Stimulated activated CD8-positive, alpha-beta memory T cell treated with anti-CD3 and anti-CD28 coated beads, Interleukin-4, amount 100 ng/mL, for 48 hours (primary cell): ENCODE measurements around the gene TRIP4.
"Not testable (repeated sequence)": the region's sequence is repeated elsewhere in the genome, so short reads cannot be mapped to it uniquely, and the experiment has no call there.

Experiments
- DNase-seq: peaks from one replicate; pipeline ENCODE4 v3.0.0-alpha.2; 2020

The TRIP4 gene

GRCh38 chr15:64453689-64454037, 66.0 kb downstream of the TRIP4 start:
- DNase-seq = no peak

- no peak for DNase-seq
These were observed 66.6 kb downstream of the TRIP4 start for GRCh38 chr15:64454282-64454681.

- no peak for DNase-seq
These were observed 68.3 kb downstream of the TRIP4 start for GRCh38 chr15:64455961-64456371.

- DNase-seq = no peak
These were observed 69.0 kb downstream of the TRIP4 start for GRCh38 chr15:64456634-64457108.

- no peak for DNase-seq
These were observed 71.6 kb downstream of the TRIP4 start for GRCh38 chr15:64459066-64459781.

GRCh38 chr15:64460206-64460723, 72.6 kb downstream of the TRIP4 start, which contains the start of gene ZNF609:
Gene ZNF609 (plus strand): TSS chr15:64460578. CDS start chr15:64499420, 38,842 bp downstream.
- peak; percentile 98 for DNase-seq

GRCh38 chr15:64460724-64461720, 73.4 kb downstream of the TRIP4 start:
- DNase-seq = peak; percentile 50

- peak; percentile 44 for DNase-seq
These were observed 74.1 kb downstream of the TRIP4 start for GRCh38 chr15:64461721-64462162.

GRCh38 chr15:64462492-64462891, 74.9 kb downstream of the TRIP4 start:
- no peak for DNase-seq

- DNase-seq = no peak
These were observed 76.8 kb downstream of the TRIP4 start for GRCh38 chr15:64464276-64465005.

GRCh38 chr15:64466408-64467141, 78.9 kb downstream of the TRIP4 start:
- DNase-seq = no peak

- no peak for DNase-seq
These were observed 84.5 kb downstream of the TRIP4 start for GRCh38 chr15:64472161-64472560.

GRCh38 chr15:64474846-64475245, 87.2 kb downstream of the TRIP4 start:
- no peak for DNase-seq

- DNase-seq = no peak
These were observed 88.9 kb downstream of the TRIP4 start for GRCh38 chr15:64476550-64476949.

GRCh38 chr15:64478863-64479262, 91.2 kb downstream of the TRIP4 start:
- DNase-seq = no peak

- no peak for DNase-seq
These were observed 93.3 kb downstream of the TRIP4 start for GRCh38 chr15:64480891-64481290.

- DNase-seq = no peak
These were observed 96.1 kb downstream of the TRIP4 start for GRCh38 chr15:64483749-64484148.

GRCh38 chr15:64485796-64486195, 98.2 kb downstream of the TRIP4 start:
- no peak for DNase-seq

- DNase-seq = no peak
These were observed 103.1 kb downstream of the TRIP4 start for GRCh38 chr15:64490598-64491259.

- no peak for DNase-seq
These were observed 106.0 kb downstream of the TRIP4 start for GRCh38 chr15:64493641-64494040.

- DNase-seq = not testable (repeated sequence)
These were observed 108.3 kb downstream of the TRIP4 start for GRCh38 chr15:64495968-64496367.
